GM19467 (cell line): Measurements from ENCODE around the gene ZNF786.
"Not testable (repeated sequence)": the region's sequence is repeated elsewhere in the genome, so short reads cannot be mapped to it uniquely, and the experiment has no call there.

Source experiments
- ATAC-seq: cut with Tn5 transposase; IDR thresholded peaks from one replicate; pipeline ENCODE4 v1.9.1; 2021; ENCODE audit warnings: mild to moderate bottlenecking, moderate library complexity; ENCODE audit not compliant: unreplicated experiment

ZNF786 gene

DNA sequence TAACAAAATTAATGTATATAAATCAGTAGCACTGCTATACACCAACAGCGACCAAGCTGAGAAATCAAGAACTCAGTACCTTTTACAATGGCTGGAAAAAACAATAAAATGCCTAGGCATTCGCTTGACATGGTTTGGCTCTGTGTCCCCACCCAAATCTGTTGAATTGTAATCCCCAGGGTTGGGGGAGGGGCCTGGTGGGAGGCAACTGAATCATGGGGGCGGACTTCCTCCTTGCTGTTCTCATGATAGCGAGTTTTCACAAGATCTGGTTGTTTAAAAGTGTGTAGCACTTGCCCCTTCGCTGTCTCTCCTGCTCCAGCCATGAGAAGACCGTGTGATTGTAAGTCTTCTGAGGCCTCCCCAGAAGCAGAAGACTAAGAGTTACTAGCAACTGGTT, 8.6 kb downstream of the ZNF786 start:
- no peak for ATAC-seq

- ATAC-seq, result no peak
These were observed 12.9 kb downstream of the ZNF786 start for GRCh38 chr7:149077594-149077993.

GRCh38 chr7:149075286-149075685, 15.2 kb downstream of the ZNF786 start:
- ATAC-seq, result no peak

DNA sequence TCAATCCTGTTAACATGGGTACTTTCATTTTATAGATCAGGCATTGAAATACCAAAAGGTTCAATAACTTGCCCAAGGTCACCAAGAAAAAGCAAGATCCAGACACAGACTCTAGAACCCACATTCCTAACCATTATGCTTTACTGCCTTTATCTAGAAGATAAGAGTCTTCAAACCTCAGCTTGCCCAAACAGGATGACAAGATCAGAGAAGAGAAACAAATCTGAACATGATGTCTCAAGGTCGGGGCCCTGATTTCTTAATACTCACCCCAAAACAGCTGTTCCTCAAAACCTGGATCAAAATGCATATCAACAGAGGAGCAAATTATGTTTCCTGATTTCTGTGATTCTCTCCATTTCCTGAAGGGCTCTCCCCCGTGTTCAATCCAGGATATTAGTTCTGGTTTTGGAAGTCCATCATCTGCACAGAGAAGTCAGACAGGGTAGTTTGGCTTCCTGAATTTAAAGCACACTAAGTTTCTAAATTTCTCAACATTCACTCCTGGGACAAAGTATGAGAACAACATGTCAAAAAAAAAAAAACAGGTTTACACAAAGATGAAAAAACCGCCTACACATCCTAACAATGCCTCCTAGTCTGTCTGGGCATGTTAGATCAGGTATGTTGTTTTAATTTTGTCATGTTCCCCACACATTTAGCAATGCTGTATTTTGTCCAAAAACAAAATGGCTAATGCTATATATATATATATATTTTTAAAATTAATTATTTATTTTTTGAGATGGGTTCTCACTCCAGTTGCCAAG, 16.2 kb downstream of the ZNF786 start:
- ATAC-seq, result no peak

DNA sequence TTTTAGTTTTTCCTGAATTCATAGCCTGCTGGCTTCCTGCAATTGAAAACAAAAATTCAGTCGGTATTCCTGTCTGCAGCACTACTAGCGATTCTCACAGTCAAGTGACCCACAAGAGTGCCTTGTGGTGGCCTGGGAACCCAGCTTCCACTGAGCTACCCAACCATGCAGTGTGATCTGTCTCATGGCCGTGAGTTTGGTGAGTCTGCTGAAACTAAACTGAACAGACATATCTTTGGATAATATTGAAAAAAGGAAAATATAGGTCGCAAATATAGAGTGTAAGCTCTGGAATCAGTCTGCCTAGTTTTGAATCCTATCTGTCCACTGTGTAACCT, 18.1 kb downstream of the ZNF786 start:
- ATAC-seq, result no peak

- ATAC-seq, result no peak
These were observed 18.7 kb downstream of the ZNF786 start for GRCh38 chr7:149071641-149072437.

- ATAC-seq, result no peak
These were observed 19.3 kb downstream of the ZNF786 start for GRCh38 chr7:149071182-149071635.

DNA sequence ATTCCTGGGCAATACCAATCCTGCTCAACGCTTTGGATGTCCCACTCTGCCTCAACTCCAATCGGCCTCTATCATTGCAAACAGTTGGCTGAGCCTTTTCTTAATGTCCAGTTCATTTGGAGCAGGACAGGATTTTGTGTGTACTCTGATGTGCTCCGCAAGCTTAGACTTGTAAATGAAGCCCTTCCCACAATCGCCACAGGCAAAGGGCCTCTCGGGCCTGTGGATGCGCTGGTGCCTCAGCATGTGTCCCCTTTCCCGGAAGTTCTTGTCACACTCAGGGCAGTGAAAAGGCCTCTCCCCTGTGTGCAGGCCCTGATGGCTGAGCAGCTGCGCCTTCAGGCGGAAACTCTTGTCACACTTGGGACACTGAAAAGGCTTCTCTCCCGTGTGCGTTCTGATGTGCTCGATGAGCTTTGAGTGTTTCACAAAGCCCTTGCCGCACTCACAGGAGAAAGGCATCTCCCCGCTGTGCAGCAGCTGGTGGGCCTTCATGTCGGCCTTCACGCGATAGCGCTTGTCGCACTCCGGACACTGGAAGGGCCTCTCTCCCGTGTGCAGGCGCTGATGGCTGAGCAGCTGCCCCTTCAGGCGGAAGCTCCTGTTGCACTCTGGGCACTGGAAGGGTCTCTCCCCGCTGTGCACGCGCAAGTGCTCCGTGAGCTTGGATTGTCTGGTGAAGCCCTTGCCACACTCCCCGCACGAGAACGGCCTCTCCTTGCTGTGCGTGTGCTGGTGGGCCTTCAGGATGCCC, 20.0 kb downstream of the ZNF786 start:
- ATAC-seq, result no peak

GRCh38 chr7:149067869-149068268, 22.6 kb downstream of the ZNF786 start:
- ATAC-seq, result no peak

DNA sequence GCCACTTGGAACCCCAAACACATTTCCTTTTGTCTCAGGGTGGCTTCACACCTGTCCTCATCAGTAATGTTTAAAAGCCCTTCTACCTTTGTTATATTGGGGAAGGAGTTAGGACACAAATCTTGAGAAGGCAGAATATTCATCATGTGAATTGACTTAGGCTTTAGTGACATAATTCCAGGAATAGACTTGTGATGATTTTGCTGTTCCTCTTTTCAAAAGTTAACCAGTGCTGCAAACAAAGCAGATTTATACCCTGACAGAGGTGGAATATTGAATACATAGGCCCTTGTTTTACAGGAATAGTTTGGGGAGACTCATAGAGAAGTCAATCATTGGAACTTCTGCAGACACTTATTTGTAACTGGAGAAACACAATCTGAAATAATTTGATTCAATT, 27.0 kb downstream of the ZNF786 start:
- no peak for ATAC-seq

DNA sequence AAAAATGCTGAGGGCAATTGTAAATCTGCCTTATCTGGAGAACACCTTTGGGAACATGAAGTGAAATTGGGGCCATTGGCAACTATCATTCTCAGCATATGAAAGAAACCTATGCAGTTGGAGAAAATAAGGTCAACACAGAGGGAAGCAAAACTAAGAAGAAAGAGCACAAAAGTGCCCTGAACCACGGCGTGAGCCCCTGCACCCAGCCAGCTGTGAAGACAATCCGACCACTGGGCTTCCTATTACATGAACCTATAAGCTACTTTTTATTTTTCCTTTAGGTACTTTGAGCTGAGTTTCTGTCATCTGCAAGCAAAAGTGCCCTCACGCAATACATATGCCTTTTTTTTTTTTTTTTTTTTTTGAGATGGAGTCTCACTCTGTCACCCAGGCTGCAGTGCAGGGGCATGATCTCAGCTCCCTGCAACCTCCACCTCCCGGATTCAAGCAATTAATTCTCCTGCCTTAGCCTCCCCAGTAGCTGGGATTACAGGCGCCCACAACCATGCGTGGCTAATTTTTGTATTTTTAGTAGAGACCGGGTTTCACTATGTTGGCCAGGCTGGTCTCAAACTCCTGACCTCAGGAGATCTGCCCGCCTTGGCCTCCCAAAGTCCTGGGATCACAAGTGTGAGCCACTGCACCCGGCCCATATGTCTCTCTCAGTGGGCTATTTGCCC, 28.2 kb downstream of the ZNF786 start:
- ATAC-seq, result not testable (repeated sequence)

DNA sequence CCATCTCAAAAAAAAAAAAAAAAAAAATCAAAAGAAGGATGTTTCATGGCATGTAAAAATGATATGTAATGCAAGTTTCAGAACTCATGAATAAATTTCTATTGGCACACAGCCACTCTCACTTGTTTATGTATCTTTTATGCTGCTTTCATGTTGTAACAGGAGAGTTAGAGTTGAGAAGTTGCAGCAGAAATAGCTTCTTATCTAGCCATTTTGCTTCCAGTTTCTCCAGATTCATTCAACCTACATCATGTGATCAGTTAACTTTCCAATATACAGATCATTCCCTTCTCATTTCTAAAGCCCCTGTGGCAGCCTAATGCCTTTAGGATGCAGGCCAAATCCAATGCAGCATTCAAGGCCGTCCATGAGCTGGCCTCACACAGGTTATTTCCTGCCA, 30.4 kb downstream of the ZNF786 start:
- no peak for ATAC-seq

- no peak for ATAC-seq
These were observed 36.6 kb downstream of the ZNF786 start for GRCh38 chr7:149053885-149054284.

- ATAC-seq, result no peak
These were observed 37.1 kb downstream of the ZNF786 start for GRCh38 chr7:149053384-149053783.

DNA sequence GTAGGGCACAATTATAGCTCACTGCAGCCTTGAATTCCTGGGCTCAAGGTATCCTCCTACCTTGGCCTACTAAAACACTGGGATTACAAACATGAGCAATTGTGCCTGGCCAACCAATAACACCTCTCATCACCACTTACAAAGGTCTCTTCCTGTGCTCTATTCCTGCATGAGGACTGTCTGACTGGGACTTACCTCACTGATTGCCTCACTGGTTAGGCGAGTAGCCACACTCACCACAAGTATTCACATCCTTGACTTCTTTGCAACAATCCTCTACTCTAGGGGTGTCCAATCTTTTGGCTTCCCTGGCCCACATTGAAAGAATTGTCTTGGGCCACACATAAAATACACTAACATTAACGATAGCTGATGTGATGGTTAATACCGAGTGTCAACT, 39.6 kb downstream of the ZNF786 start:
- no peak for ATAC-seq

DNA sequence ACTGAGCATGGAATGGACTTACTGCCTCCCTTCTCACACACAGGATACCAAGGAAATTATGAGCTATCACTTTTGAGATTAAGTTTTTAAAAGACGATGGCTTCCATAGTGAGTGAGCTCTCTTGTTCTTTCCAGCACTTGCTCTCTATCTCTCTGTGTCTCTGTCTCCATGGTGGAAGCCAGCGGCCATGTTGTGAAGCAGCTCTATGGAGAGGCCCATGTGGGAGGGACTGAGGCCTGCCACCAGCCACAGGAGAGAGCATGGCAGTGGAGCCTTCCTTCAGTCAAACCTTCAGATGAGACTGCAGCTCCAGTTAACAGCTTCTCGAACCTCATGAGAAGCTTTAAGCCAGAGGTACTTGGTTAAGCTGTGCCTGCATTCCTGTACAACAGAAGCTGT, 41.7 kb downstream of the ZNF786 start:
- no peak for ATAC-seq

DNA sequence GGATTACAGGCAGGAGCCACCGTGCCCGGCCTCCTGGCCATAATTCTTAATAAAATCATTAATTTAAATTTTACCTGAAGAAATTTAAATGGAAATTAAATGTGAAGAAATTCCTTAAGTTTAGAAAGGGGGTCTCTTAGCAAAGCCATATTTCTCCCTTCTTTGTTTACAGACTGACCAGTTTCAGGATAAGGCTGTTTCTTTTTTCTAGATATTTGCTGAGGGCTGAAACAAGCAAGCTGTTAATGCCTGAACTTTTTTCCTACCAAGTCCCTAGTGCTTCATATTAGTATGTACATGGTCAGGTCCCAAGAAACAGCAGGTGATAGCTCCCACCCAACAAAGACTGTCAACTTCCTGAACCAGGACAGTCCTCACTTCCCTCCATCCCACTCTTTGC, 44.1 kb downstream of the ZNF786 start:
- ATAC-seq, result no peak

DNA sequence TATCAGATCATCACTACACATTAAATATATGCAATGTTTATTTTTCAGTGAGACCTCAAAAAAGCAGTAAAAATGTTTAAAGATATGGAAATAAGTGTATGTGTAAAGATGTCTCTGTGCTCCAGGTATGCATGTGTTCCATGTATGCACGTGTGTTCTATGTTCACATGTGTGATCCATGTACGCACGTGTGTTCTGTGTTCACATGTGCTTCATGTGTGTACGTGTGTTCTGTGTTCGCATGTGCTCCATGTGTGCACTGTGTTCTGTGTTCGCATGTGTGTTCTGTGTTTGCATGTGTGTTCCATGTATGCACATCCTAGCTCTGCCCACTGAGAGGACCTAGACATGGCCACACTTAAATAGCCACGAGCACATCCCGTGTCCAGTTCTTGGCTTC, 46.6 kb downstream of the ZNF786 start:
- no peak for ATAC-seq

GRCh38 chr7:149041350-149041749, 49.2 kb downstream of the ZNF786 start:
- ATAC-seq, result no peak

- ATAC-seq, result not testable (repeated sequence)
These were observed 51.9 kb downstream of the ZNF786 start for GRCh38 chr7:149038641-149039040.

DNA sequence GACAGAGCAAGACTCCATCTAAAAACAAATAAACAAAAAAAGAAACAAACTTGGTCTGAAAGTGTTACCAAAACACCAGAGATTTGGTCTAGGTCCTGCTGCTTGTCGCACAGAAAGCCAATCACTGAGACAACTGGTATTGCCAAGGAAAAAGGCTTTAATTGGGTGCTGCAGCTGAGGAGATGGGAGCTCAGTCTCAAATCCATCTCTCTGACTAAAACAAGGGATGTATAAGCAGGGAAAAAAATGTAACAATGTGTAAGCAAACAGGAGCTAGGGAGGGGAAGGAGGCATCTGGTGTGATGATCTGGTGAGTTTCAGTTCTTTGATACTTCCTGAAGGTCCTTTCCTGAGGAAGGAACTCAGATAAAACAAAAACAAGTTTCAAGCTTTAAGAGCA, 53.8 kb downstream of the ZNF786 start:
- no peak for ATAC-seq
